Raji (cell line): ENCODE results near the gene TRAPPC3L.

Experiments used
- POLR2A ChIP-seq: IDR thresholded peaks from 2 replicates; pipeline ENCODE4 v1.6.1; 2011; ENCODE audit warnings: low read depth, low read length, control low read depth; ENCODE audit not compliant: insufficient read depth

TRAPPC3L gene

GRCh38 chr6:116447052-116447451, 98.4 kb downstream of the TRAPPC3L start:
- TF ChIP-seq POLR2A, result no peak

GRCh38 chr6:116446399-116446798, 99.1 kb downstream of the TRAPPC3L start:
- TF ChIP-seq POLR2A, result no peak

DNA sequence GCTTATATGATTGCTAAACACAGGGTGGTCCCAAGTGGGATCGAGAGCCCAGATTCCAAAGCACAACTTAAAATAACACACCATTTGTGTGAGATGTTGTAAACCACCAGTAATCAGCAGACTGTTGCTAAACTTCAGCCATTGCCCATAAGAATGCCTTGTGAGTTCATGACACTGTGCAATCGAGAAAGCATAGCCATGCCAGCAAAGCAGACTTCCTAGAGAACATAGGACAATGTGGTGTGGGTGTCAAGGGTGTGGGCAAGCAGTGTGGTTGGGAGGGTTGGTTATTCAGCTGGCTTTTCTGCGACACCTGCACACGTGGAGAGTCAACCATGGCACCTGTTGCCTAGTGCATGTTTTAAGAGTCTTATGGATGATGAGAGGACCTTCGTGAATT, 100.4 kb downstream of the TRAPPC3L start:
- TF ChIP-seq POLR2A, result no peak
